Endodermal cell (in vitro differentiated cells): ENCODE results near the gene TLE1. TPM values are rescaled to one million over a fixed set of nuclear protein-coding genes. Genes with fewer than 3 reads are reported as not detected.
A peak's percentile ranks its signal among the peaks of the same experiment; 100 is the strongest.

Experiments
- DNase-seq: peaks from one replicate; pipeline ENCODE4 v3.0.0-alpha.2; 2017
- H3K27ac ChIP-seq: 2 replicates; pipeline ENCODE4 v1.5.1; 2013; ENCODE audit warnings: mild to moderate bottlenecking, low read depth, low read length, moderate library complexity
- H3K27me3 ChIP-seq: 2 replicates; pipeline ENCODE4 v1.6.1; 2013; ENCODE audit warnings: mild to moderate bottlenecking, low read length, moderate library complexity; ENCODE audit not compliant: insufficient read depth, control insufficient read depth, poor library complexity, severe bottlenecking
- H3K36me3 ChIP-seq: 2 replicates; pipeline ENCODE4 v1.7.0; 2013; ENCODE audit warnings: mild to moderate bottlenecking, low read length, moderate library complexity; ENCODE audit not compliant: control insufficient read depth, insufficient read depth
- H3K4me1 ChIP-seq: one replicate; pipeline ENCODE4 v1.7.0; 2013; ENCODE audit warnings: low read length; ENCODE audit not compliant: control insufficient read depth, insufficient read depth
- H3K4me3 ChIP-seq: 2 replicates; pipeline ENCODE4 v1.5.1; 2013; ENCODE audit warnings: mild to moderate bottlenecking, low read length, moderate library complexity
- H3K9ac ChIP-seq: 2 replicates; pipeline ENCODE4 v1.6.1; 2013; ENCODE audit warnings: mild to moderate bottlenecking, low read length, moderate library complexity; ENCODE audit not compliant: poor library complexity, severe bottlenecking; ENCODE audit errors: extremely low read depth
- H3K9me3 ChIP-seq: 2 replicates; pipeline ENCODE4 v1.6.1; 2013; ENCODE audit warnings: mild to moderate bottlenecking, low read length, moderate library complexity; ENCODE audit not compliant: control insufficient read depth
- H3K27ac Mint-ChIP-seq: 2 replicates; pipeline ENCODE4 v1.8.0; 2020; ENCODE audit warnings: mixed read lengths
- H3K27me3 Mint-ChIP-seq: 2 replicates; pipeline ENCODE4 v1.8.0; 2021; ENCODE audit warnings: mild to moderate bottlenecking, mixed read lengths; ENCODE audit not compliant: insufficient read depth
- H3K36me3 Mint-ChIP-seq: 2 replicates; pipeline ENCODE4 v1.8.0; 2020; ENCODE audit warnings: low read depth, mixed read lengths
- H3K4me1 Mint-ChIP-seq: 2 replicates; pipeline ENCODE4 v1.8.0; 2020; ENCODE audit warnings: mixed read lengths
- H3K4me3 Mint-ChIP-seq: 2 replicates; pipeline ENCODE4 v1.8.0; 2020; ENCODE audit warnings: mild to moderate bottlenecking, moderate library complexity, mixed read lengths
- H3K9me3 Mint-ChIP-seq: 2 replicates; pipeline ENCODE4 v1.8.0; 2020; ENCODE audit warnings: mild to moderate bottlenecking, mixed read lengths
- WGBS, 2 experiments: methylation state at CpG; one replicate each; pipeline versions ENCODE4 v1.1.5 to v1.1.7; 2013; ENCODE audit warnings: missing lambda C conversion rate in 2 of 2, mixed read lengths in 1 of 2; ENCODE audit not compliant: insufficient coverage in 1 of 2, insufficient read length in 1 of 2; 5-methylcytosine and 5-hydroxymethylcytosine counted together
- total RNA-seq, 2 donors: library from RNA; stranded (reverse); fragmentation: NEBNext Ultra II Directional in 1 of 2; extraction: Animal tissue kit (Norgen Biotek cat#: 25700) in 1 of 2; gene quantifications; 2 replicates in 1 of 2; 3 replicates in 1 of 2; pipeline ENCODE4 v1.2.1, GENCODE V29; 2021
- TF ChIP-seq, protein P1 (sequence below): fragments of 200-600 bp; sonication (generic); conservative IDR thresholded peaks from 2 replicates; pipeline ENCODE4 v1.5.0; 2021; ENCODE audit warnings: antibody characterized with exemption, mild to moderate bottlenecking

Gene TLE1
- total RNA-seq, 2 donors from 2014 or later: 49.7 to 73.5 TPM

DNA sequence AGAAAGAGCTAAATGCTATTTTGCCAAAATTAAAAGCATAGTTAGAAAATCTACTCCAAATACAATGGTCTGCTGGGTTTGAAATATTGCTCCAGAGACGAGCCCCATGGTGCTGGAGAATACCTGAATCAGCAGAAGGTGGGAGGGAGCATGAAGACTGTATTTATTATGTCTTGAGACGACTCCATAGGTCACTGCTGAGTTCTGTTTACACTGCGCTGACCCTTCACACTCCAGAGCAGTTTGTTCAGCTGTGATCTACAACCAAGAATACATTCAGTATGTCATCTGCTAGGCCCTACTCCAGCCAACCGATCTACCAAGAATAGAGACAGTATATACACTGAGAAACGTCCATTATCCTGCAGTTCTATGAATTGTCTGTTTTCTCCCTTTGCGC lies 150.5 kb downstream of the TLE1 start:
- Mint-ChIP-seq H3K27ac (no peak overlapping the region), H3K9me3 (no peaks in the 10 kb centered on the region)

DNA sequence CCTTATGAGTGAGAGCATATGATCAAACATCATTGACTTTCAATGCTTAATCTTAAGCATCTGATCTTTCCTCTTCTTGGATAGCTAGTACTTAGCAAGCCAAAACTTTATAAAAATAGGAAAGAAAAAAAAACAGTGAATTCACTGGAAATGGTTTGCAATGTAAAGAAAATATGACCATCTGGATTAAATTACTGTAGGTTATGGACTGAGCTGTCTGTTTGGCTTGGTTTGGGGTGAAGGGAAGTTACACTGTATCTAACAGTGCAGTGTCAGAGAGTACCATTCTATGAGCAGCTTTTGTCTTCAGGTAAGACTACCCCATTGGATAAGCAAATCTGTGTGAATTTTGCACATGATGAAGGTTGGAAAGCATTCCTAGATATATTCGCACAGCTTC lies 151.4 kb downstream of the TLE1 start:
- Mint-ChIP-seq H3K9me3 (no peaks in the 10 kb centered on the region), H3K4me1 (peaks cover 4% of the 10 kb centered on the region), H3K27ac (no peak overlapping the region), H3K36me3 (no peaks in the 10 kb centered on the region), H3K27me3 (no peaks in the 10 kb centered on the region), H3K4me3 (no peak overlapping the region)
- TF ChIP-seq, protein P1, sequence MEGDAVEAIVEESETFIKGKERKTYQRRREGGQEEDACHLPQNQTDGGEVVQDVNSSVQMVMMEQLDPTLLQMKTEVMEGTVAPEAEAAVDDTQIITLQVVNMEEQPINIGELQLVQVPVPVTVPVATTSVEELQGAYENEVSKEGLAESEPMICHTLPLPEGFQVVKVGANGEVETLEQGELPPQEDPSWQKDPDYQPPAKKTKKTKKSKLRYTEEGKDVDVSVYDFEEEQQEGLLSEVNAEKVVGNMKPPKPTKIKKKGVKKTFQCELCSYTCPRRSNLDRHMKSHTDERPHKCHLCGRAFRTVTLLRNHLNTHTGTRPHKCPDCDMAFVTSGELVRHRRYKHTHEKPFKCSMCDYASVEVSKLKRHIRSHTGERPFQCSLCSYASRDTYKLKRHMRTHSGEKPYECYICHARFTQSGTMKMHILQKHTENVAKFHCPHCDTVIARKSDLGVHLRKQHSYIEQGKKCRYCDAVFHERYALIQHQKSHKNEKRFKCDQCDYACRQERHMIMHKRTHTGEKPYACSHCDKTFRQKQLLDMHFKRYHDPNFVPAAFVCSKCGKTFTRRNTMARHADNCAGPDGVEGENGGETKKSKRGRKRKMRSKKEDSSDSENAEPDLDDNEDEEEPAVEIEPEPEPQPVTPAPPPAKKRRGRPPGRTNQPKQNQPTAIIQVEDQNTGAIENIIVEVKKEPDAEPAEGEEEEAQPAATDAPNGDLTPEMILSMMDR: no peak
- 94 to 100% methylated on average over 1 of the region's 1 CpG for WGBS, 2 experiments
- no peaks in the 10 kb centered on the region for H3K27me3 ChIP-seq
- H3K4me1 ChIP-seq: peaks cover 16% of the 10 kb centered on the region
- no peak overlapping the region for H3K4me3 ChIP-seq
- no peak for DNase-seq
- H3K9ac ChIP-seq: no peak overlapping the region
- no peaks in the 10 kb centered on the region for H3K9me3 ChIP-seq
- no peak overlapping the region for H3K27ac ChIP-seq
- H3K36me3 ChIP-seq: no peaks in the 10 kb centered on the region

More for the DNA sequence above, 150.5 kb downstream of the TLE1 start:
- Histone ChIP-seq H3K4me1 (peaks cover 16% of the 10 kb centered on the region), H3K9ac (no peak overlapping the region), H3K4me3 (no peak overlapping the region), H3K27ac (no peak overlapping the region), H3K27me3 (no peaks in the 10 kb centered on the region), H3K36me3 (no peaks in the 10 kb centered on the region), H3K9me3 (no peaks in the 10 kb centered on the region)
- WGBS, 2 experiments: 93 to 95% methylated on average over 3 to 6 of the region's 6 CpGs
- Mint-ChIP-seq H3K4me3 (no peak overlapping the region), H3K4me1 (peaks cover 4% of the 10 kb centered on the region), H3K36me3 (no peaks in the 10 kb centered on the region), H3K27me3 (no peaks in the 10 kb centered on the region)
- TF ChIP-seq, protein P1: no peak
- no peak for DNase-seq

DNA sequence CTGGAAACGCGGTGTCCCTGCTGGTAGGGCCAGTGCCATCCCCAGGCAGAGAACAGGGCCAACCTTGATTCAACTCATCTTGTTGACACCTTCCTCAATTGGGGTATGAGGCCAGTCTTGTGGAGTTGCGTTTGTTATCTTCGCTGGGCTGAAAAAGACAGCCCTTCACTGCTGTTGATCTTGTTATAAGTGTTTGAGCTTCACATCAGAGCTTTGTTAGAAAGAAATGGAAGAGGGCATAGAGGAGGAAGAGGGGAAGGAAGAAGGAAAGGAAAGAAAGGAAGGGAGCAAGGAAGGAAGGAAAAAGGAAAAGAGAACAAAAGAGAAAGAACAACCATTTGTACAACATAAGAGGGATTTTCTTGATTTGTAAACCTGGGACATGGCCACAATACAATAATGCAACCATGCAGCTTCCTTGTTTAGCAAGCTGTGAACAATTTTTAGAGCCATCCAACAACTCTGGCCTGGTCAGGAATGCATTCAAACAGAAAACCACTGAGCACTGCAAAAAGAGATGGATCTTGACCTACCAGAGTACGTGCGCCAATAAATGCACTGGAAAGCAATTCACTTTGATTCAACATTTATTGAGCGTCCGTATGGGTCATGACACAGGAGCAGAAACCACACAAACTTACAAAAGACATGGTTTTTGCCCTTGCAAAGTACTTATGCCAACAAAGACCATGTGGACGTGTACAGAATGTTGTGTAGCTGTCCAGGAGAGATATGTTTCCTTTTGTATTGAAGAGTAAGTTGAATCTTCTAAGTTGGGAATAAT lies 152.9 kb downstream of the TLE1 start:
- TF ChIP-seq, protein P1: no peak
- no peaks in the 10 kb centered on the region for H3K27me3 Mint-ChIP-seq
- H3K4me1 Mint-ChIP-seq: peaks cover 4% of the 10 kb centered on the region
- no peak overlapping the region for H3K9ac ChIP-seq
- H3K27ac ChIP-seq: peak overlapping the region; percentile 71
- no peaks in the 10 kb centered on the region for H3K27me3 ChIP-seq
- no peak for DNase-seq
- no peaks in the 10 kb centered on the region for H3K9me3 ChIP-seq
- no peaks in the 10 kb centered on the region for H3K36me3 ChIP-seq
- no peak overlapping the region for H3K27ac Mint-ChIP-seq
- H3K36me3 Mint-ChIP-seq: no peaks in the 10 kb centered on the region
- H3K4me3 Mint-ChIP-seq: no peak overlapping the region
- no peak overlapping the region for H3K4me3 ChIP-seq
- 86 to 88% methylated on average over 5 to 9 of the region's 9 CpGs for WGBS, 2 experiments
- H3K4me1 ChIP-seq: peaks cover 16% of the 10 kb centered on the region
- no peaks in the 10 kb centered on the region for H3K9me3 Mint-ChIP-seq
